Erythroblast (primary cell): Measurements from ENCODE around the gene ATG9B.
"Not testable (repeated sequence)": the region's sequence is repeated elsewhere in the genome, so short reads cannot be mapped to it uniquely, and the experiment has no call there.

Experiments
- DNase-seq, 2 experiments: peaks; one replicate each; lab custom pipeline; 2025; lab: John Stamatoyannopoulos, UW
- GATA1 ChIP-seq: IDR thresholded peaks from 2 replicates; pipeline ENCODE4 v1.6.1; 2011; ENCODE audit warnings: low read depth, mild to moderate bottlenecking, control low read depth, low read length, moderate library complexity
- POLR2A ChIP-seq: IDR thresholded peaks from 2 replicates; pipeline ENCODE4 v1.6.1; 2011; ENCODE audit warnings: mild to moderate bottlenecking, low read length

The ATG9B gene

DNA sequence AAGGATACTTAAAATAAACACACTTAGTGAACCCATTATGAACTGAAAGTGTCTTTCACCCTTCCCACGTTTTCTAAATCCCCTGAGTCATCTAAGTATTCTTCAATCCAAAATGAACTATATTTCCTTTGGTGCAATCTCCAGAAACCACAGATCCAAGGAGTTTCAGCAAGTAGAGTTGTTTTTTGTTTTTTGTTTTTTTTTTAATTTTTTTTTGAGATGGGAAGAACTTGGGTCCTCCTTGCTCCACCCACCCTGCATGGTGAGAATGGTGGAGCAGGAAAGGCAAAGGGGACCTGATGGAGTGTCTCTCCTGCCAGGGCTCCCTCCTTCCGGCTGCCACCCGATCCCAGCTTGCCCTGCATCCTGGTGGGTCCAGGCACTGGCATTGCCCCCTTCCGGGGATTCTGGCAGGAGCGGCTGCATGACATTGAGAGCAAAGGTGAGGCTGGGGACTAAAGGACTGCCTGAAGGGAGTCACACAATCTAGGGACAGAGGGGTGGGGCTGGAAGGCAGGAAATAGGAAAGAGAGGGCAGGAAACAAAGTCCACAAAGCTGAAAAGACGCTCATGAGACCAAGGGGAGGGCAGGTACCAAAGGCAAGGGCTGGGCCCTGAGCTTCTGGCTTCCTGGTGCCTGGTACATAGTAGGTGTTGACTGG lies 12.1 kb downstream of the ATG9B start:
- TF ChIP-seq GATA1 = no peak
- no peak for TF ChIP-seq POLR2A
- no peak for DNase-seq

GRCh38 chr7:151011616-151012015 lies 12.7 kb downstream of the ATG9B start:
- not testable (repeated sequence) for DNase-seq

- DNase-seq = no peak
- TF ChIP-seq POLR2A (no peak), GATA1 (no peak)
Measured at GRCh38 chr7:151011097-151011409, 13.2 kb downstream of the ATG9B start.

- DNase-seq = peak; percentile 43 to 46
- no peak for TF ChIP-seq GATA1
- no peak for TF ChIP-seq POLR2A
Measured at GRCh38 chr7:151010307-151011096, 13.8 kb downstream of the ATG9B start.

DNA sequence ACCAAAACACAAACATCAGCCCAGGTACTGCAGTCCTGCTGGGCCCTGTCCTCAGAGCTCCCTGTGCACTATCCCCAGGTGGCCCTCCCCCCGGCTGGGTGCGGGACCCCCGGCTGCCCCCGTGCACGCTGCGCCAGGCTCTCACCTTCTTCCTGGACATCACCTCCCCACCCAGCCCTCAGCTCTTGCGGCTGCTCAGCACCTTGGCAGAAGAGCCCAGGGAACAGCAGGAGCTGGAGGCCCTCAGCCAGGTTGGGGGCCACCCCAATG lies 14.3 kb downstream of the ATG9B start:
- TF ChIP-seq GATA1 (no peak), POLR2A (no peak)
- DNase-seq = no peak

GRCh38 chr7:151009327-151010036 lies 14.8 kb downstream of the ATG9B start:
- DNase-seq = peak in 1 of 2 experiments; percentile 30
- TF ChIP-seq GATA1 (no peak), POLR2A (no peak)

DNA sequence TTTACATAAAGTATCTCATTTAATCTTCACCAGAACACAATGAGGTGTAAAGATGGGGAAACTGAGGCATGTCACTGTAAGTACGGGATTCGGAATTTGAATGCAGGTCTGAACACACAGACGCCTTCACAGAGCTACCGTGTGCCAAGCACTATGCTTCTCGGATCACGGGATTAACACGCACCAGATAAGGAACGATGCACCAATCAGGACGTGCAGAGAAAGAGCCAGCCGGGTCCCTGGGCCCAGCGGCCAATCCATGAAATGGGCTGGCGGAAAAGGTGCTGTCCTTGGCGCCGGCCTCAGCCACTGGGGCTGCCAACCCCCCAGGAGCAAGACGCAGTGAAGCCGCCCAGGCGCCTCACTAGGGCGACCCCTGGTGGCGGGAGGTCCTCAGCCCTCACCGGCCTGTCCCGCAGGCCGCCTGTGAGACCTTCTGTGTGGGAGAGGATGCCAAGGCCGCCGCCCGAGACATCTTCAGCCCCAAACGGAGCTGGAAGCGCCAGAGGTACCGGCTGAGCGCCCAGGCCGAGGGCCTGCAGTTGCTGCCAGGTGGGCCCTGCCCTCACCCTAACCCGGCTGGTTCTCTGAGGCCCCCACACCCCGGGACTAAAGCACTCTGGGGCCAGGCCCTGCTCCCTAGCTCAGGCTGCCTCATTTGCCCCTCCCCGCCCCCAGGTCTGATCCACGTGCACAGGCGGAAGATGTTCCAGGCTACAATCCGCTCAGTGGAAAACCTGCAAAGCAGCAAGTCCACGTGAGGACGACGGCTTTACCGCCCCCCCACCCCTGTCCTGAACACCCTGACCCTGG lies 15.6 kb downstream of the ATG9B start:
- TF ChIP-seq GATA1 = no peak
- peak; percentile 45 for TF ChIP-seq POLR2A
- DNase-seq = peak; percentile 87 to 89

- no peak for TF ChIP-seq POLR2A
- no peak for TF ChIP-seq GATA1
- DNase-seq = peak; percentile 78 to 86
Measured at GRCh38 chr7:151008143-151008510, 16.2 kb downstream of the ATG9B start.

DNA sequence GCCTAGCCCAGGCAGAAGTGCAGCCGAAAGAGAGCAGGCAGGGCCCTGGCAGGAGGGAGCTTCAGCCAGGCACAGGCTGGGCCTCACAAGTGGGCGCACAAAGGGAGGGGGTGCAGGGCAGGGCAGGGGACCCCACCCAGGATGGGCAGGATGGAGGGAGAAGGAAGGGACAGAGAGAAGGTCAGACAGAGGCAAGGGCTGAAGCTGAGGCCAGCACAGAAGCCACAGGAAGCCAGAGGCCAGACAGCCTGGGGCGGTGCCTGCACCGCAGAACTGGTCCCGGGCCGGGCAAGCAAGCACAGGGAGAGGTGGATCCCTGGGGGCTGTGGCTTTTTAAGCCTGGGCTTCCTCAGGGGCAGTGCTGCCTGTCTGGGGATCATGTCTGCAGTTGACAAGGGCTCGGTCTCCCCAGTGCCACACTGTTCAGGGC lies 16.8 kb downstream of the ATG9B start:
- no peak for DNase-seq

GRCh38 chr7:151006590-151007300 lies 17.5 kb downstream of the ATG9B start:
- no peak for TF ChIP-seq GATA1
- TF ChIP-seq POLR2A = no peak
- DNase-seq = no peak

More for the DNA sequence above, 16.8 kb downstream of the ATG9B start:
- TF ChIP-seq GATA1 (no peak), POLR2A (no peak)

DNA sequence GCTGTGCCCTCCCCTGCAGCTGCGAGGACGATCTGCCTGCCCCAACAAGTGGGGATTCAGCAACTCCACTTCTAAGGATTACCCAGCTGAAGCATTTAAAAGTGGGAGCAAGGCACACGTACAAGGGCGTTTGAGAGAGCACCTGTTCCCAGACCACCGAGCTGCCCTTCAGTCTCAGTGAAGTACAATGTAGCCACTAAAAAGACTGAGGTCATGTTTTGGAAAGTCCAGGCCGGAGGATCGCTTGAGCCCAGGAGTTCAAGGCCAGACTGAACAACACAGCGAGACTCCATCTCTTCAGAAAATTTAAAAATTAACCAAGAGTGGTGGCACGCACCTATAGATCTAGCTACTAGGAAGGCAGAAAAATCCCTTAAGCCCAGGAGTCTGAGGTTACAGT lies 18.7 kb downstream of the ATG9B start:
- TF ChIP-seq GATA1 = no peak
- TF ChIP-seq POLR2A = no peak
- DNase-seq = no peak

GRCh38 chr7:151003572-151003971 lies 20.7 kb downstream of the ATG9B start:
- TF ChIP-seq POLR2A (no peak), GATA1 (no peak)
- DNase-seq = no peak

- TF ChIP-seq POLR2A (no peak), GATA1 (no peak)
- DNase-seq = no peak
Measured at GRCh38 chr7:151001546-151001945, 22.7 kb downstream of the ATG9B start.
